ENCODE results near the gene CHD9.
"Not testable (repeated sequence)": the region's sequence is repeated elsewhere in the genome, so short reads cannot be mapped to it uniquely, and the experiment has no call there.

The CHD9 gene

GRCh38 chr16:53047515-53047914, 7.3 kb upstream of the CHD9 start:
- DNase-seq = not testable (repeated sequence)

DNA sequence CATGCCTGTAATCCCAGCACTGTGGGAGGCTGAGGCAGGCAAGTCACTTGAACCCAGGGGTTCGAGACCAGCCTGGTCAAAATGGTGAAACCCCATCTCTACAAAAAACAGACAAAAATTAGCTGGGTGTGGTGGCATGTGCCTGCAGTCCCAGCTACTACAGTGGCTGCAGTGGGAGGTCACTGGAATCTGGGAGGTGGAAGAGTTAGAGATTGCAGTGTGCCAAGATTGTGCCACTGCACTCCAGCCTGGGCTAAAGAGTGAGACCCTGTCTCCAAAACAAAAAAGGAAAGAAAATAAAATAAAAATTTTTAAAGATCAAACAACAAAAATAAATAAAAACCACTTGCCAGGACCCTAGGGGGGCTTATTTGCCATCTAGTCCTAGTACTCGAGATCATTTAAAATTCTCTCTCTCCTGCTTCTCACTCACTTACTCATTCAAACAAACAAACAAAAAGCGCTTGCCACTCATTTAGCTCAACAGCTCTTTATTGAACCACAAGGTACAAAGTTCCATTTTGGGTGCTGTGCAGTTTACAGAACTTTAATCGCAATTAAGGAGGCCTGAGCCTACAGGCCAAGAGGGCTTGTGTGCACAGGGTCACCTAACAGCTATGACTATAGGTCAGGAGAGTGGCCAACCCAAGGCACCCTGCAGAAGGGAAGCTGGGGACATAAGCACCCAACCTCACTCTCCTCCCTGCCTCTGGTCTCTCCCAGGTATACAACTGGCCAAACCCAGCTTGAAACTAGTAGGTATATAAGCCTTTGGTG, 6.5 kb upstream of the CHD9 start:
- no peak for DNase-seq

GRCh38 chr16:53051255-53051654, 3.5 kb upstream of the CHD9 start:
- DNase-seq = not testable (repeated sequence)

- no peak for DNase-seq
Measured at GRCh38 chr16:53052519-53053501, 2.0 kb upstream of the CHD9 start, which contains the start of gene CHD9NB. Gene CHD9NB, minus strand, starts transcription at chr16:53052897. Its CDS starts 8,739 bp downstream, at chr16:53044158.

GRCh38 chr16:53053967-53054669, 673 bp upstream of the CHD9 start:
- no peak for DNase-seq

DNA sequence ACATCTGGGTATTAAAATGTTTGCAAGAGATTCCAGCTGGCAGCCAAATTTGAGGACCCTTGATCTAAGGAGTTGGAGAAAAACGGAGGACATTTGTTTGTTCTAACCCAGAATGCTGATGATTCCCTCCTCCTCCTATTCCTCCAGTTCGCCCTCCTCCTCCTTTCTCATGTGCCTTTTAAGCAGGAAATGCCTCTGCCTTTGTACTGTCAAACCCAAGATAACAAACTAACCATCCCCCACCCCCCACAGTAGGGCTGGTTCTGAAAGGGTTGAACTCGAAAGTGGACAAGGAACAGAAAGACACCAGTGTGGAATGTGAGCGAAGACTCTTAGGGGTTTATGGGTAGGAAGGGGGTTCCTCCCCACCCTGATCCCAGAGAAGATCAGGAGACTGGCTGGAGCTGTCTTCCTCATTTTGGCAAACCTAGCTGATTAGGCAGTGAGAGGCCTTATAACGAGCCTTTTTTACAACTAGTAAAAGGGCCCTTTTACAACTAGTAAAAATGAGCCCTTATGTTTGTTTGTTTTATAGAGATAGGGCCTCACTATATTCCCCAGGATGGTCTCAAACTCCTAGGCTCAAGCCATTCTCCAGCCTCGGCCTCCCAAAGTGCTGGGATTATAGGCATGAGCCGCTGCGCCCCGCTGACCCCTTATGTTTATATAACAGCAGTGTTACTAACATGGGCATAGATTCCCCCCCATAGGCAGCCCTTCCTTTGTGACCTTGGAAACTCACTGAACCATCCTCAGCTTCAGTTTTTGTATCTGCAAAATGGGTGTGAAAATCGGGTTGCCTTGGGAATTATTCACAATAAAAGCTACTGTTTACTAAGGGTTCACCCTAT, 975 bp downstream of the CHD9 start:
- DNase-seq = no peak

GRCh38 chr16:53056392-53056881, 1.6 kb downstream of the CHD9 start:
- DNase-seq = no peak

DNA sequence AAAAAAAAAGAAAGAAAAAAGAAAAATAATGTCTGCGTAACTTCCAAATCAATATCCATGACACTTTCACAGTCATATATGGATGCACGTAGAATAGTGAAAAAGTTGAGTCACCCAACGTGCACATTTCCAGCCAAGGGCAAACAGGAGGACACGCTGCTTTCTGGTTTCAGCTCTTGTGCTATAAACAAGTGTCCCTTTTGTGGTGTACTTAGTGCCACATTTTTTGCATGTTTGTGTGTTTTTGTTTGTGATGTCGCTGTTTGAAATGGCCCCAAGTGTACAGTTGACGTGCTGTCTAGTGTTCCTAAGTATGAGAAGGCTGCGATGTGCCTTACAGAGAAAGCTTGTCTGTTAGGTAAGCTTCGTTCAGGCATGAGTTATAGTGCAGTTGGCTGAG, 2.9 kb downstream of the CHD9 start:
- no peak for DNase-seq

- DNase-seq = no peak
Measured at GRCh38 chr16:53058441-53058840, 3.6 kb downstream of the CHD9 start.

DNA sequence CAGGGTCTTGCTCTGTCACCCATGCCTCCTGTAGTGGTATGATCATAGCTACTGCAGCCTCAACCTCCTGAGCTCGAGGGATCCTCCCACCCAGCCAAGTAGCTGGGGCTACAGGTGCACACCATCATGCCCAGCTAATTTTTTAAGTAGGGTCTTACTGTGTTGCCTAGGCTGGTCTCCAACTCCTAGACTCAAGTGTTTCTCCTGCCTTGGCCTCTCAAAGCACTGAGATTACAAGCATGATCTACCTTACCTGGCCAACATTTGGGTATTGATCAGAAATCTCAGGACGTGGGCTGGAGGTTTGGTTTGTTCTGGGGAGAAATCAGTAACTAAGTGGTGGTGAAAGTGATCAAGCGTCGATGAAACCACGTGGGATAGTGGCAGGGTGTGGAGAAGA, 4.1 kb downstream of the CHD9 start:
- no peak for DNase-seq

DNA sequence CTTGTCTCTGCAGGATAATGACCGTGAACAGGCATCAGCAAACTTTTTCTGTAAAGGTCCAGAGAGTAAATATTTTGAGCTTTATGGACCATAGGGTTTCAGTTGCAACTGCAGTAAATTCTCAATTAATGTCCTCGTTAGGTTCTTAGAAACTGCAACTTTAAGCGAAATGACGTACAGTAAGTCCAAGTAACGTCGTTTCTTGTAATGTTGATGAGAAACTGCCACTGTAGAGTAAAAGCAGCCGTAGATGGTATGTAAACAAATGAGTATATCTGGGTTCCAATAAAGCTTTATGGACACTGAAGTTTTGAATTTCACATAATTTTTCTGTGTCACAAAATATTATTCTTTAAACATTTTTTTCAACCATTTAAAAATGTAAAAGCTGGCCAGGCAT, 4.9 kb downstream of the CHD9 start:
- no peak for DNase-seq

DNA sequence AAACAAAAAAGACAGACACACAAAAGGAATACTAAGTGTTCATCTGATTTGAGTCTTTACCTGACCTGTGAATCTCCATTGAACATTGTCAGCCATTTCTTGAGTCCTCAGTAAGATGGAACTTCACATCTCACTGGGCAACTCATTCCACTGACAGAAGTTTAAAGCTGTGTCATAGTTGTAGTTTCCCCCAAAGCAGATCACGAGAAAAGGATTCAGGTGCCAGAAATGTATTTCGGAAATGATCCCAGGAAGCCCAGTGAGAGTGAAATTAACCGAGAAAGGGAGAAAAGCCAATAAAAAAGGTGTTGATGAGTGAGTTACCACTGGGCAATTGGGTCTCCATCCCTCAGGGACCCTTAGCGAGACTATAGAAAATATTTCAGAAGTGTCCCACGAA, 6.5 kb downstream of the CHD9 start:
- DNase-seq = no peak

GRCh38 chr16:53061701-53062159, 6.9 kb downstream of the CHD9 start:
- no peak for DNase-seq

DNA sequence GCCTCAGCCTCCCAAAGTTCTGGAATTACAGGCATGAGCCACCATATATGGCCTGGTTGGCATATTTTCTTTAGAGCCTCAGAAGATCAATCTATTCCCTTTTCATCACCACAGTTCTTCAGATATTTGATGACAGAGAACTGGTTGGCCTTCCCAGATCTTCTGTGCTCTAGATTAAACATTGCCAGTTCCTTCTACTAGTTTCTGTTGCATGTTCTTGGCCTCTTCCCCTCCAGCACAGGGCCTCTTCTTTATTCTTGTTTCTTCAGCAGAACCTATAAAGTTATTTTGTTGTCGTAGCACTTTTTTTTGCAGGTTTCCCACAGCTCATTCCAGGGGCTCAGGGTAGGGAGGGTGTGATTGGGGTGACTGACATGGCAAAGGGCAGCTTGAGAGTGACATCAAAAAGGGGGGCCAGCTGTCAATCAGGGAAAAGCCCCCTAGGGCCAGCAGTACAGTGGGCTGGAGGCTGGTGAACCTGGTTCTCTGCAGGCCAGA, 9.3 kb downstream of the CHD9 start:
- DNase-seq = no peak

GRCh38 chr16:53065461-53066061, 10.8 kb downstream of the CHD9 start:
- no peak for DNase-seq

GRCh38 chr16:53067675-53068074, 12.9 kb downstream of the CHD9 start:
- DNase-seq = no peak

- DNase-seq = no peak
Measured at GRCh38 chr16:53068423-53068833, 13.6 kb downstream of the CHD9 start.

- no peak for DNase-seq
Measured at GRCh38 chr16:53069772-53070171, 15.0 kb downstream of the CHD9 start.

DNA sequence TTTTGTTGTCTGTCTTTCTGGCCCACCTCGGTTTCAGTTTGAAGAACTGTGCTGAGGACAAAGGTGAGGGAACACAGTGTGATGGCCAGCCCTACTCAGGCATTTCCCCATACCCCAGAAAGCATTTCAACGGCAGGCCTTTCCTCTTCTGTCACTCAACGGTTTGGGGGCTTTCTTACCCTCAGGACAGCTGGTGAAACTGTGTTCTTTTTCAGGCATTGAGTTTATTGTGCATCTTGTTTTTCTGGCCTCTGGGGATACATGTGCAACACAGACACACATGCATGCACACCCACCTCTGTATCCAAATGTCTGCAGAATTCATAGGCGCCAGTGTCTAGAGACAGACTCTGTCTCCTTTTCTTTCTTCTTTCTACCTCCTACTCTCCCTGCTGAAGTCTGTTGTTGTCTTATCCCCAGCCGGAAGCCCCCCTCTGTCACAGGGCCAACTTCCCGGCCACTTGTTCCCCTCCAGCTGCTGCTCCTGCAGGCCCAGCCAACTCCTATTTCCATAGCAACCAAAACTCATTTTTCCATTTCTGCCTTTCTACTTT, 17.0 kb downstream of the CHD9 start:
- DNase-seq = no peak

GRCh38 chr16:53073022-53073421, 18.2 kb downstream of the CHD9 start:
- no peak for DNase-seq

DNA sequence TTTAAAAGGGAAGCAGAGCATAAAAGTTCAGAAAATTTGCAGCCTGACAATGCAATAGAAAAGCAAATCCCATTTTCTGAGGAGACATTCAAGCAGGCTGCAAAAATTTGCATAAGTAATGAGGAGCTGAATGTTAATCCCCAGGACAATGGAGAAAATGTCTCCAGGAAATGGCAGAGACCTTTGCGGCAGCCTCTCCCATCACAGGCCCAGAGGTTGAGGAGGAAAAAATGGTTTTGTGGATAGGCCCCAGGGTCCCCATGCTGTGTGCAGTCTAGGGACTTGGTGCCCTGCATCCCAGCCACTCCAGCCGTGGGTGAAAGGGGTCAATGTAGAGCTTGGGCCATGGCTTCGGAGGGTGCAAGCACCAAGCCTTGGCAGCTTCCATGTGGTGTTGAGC, 19.5 kb downstream of the CHD9 start:
- not testable (repeated sequence) for DNase-seq
